HepG2 (cell line): ENCODE data around the gene SLC4A5. TPM values are rescaled to one million over a fixed set of nuclear protein-coding genes. Genes with fewer than 3 reads are reported as not detected.

Experiments used
- ATAC-seq: fragments of 200-7000 bp; cut with Tn5 transposase; 3 replicates; pipeline ENCODE4 v1.9.1; 2020; ENCODE audit warnings: mild to moderate bottlenecking, moderate library complexity
- BruUV-seq: library from RNA; stranded (reverse); fragments of 400-500 nt; replicated peaks from 2 replicates; lab custom pipeline; 2021; lab: Mats Ljungman, UMichigan
- CTCF ChIA-PET: fragments of 300-600 bp; formaldehyde crosslinking; extraction: SDS; loops from one replicate; lab custom pipeline; 2021; ENCODE audit warnings: low total read pairs, inconsistent platforms, low intra/inter-chr PET ratio; lab: Yijun Ruan, JAX
- POLR2A ChIA-PET: fragments of 350-600 bp; sonication (Branson Sonifier 250); formaldehyde crosslinking; loops from one replicate; lab custom pipeline; 2020; ENCODE audit warnings: antibody characterized with exemption, inconsistent platforms; lab: Yijun Ruan, JAX
- DNase-seq: peaks from one replicate; pipeline ENCODE4 v3.0.0-alpha.2; 2015; ENCODE audit warnings: low spot score
- FAIRE-seq: peaks from 3 replicates; lab custom pipeline; 2011; peaks lifted over from hg19 to GRCh38; lab: Jason Lieb, UNC
- H2AFZ ChIP-seq: one replicate; pipeline ENCODE4 v1.6.1; 2011; ENCODE audit warnings: low read length, inconsistent platforms
- H3K27ac ChIP-seq: fragments of 300-600 bp; 3 replicates; pipeline ENCODE4 v1.8.0; 2011; ENCODE audit warnings: mixed run types, mild to moderate bottlenecking, mixed read lengths, low read length, inconsistent platforms; ENCODE audit not compliant: insufficient read depth; ENCODE audit errors: extremely low read length
- H3K27me3 ChIP-seq, 2 experiments: fragments of 200-600 bp in 1 of 2; 2 replicates in 1 of 2; 3 replicates in 1 of 2; pipeline versions ENCODE4 v1.6.0 to v1.8.0; 2011; ENCODE audit warnings: low read length in 2 of 2, mild to moderate bottlenecking in 2 of 2, moderate library complexity in 2 of 2, inconsistent platforms in 1 of 2; ENCODE audit not compliant: insufficient read depth in 2 of 2, control insufficient read depth in 1 of 2
- H3K36me3 ChIP-seq, 2 experiments: fragments of 200-600 bp in 1 of 2; replicated peaks in 1 of 2; 2 replicates in 1 of 2; 3 replicates in 1 of 2; pipeline versions ENCODE4 v1.5.1 to v1.8.0; 2011; ENCODE audit warnings: low read length in 2 of 2, inconsistent platforms in 1 of 2; ENCODE audit not compliant: insufficient read depth in 2 of 2, control insufficient read depth in 1 of 2
- H3K4me1 ChIP-seq: 2 replicates; pipeline ENCODE4 v1.5.1; 2012; ENCODE audit warnings: low read length, inconsistent platforms; ENCODE audit not compliant: insufficient read depth
- H3K4me2 ChIP-seq: 2 replicates; pipeline ENCODE4 v1.6.0; 2011; ENCODE audit warnings: low read depth, low read length, inconsistent platforms
- H3K4me3 ChIP-seq, 3 experiments: fragments of 200-600 bp in 1 of 3; sonication (generic), shearing (Covaris generic) in 1 of 3; replicated peaks in 1 of 3; 2 replicates each; pipeline ENCODE4 v1.5.1; 2011 to 2016; ENCODE audit warnings: low read length in 3 of 3, inconsistent platforms in 2 of 3, low read depth in 2 of 3, mild to moderate bottlenecking in 2 of 3, control low read depth in 1 of 3, mixed read lengths in 1 of 3; ENCODE audit not compliant: insufficient read depth in 1 of 3
- H3K79me2 ChIP-seq: one replicate; pipeline ENCODE4 v1.6.1; 2011; ENCODE audit warnings: low read length, inconsistent platforms; ENCODE audit not compliant: insufficient read depth
- H3K9ac ChIP-seq: 2 replicates; pipeline ENCODE4 v1.6.0; 2011; ENCODE audit warnings: mild to moderate bottlenecking, low read depth, low read length, inconsistent platforms; ENCODE audit not compliant: insufficient read depth
- H3K9me3 ChIP-seq: 2 replicates; pipeline ENCODE4 v1.5.1; 2012; ENCODE audit warnings: mild to moderate bottlenecking, low read length
- H4K20me1 ChIP-seq: 2 replicates; pipeline ENCODE4 v1.6.0; 2011; ENCODE audit warnings: inconsistent platforms, mild to moderate bottlenecking, low read length, moderate library complexity; ENCODE audit not compliant: insufficient read depth
- FOXK1 ChIP-seq: sonication (generic); formaldehyde crosslinking; IDR thresholded peaks from 2 replicates; pipeline ENCODE4 v1.4.0; 2020; ENCODE audit warnings: low read depth, missing genetic modification reagents, borderline replicate concordance
- RAD21 ChIP-seq: fragments of 450-650 bp; formaldehyde crosslinking; IDR thresholded peaks from 2 replicates; pipeline ENCODE4 v1.5.0; 2020; ENCODE audit warnings: mild to moderate bottlenecking
- RXRA ChIP-seq: sonication (generic); formaldehyde crosslinking; IDR thresholded peaks from 2 replicates; pipeline ENCODE4 v1.5.1; 2020; ENCODE audit warnings: missing genetic modification reagents
- RXRB ChIP-seq: IDR thresholded peaks from 2 replicates; pipeline ENCODE4 v1.6.1; 2016; ENCODE audit warnings: borderline replicate concordance, missing genetic modification reagents, missing compliant biosample characterization
- SALL1 ChIP-seq: sonication (generic); formaldehyde crosslinking; IDR thresholded peaks from 2 replicates; pipeline ENCODE4 v1.8.0; 2022; ENCODE audit warnings: mild to moderate bottlenecking, missing genetic modification reagents
- SAP130 ChIP-seq: IDR thresholded peaks from 2 replicates; pipeline ENCODE4 v1.6.1; 2016; ENCODE audit warnings: low read depth
- ZNF792 ChIP-seq: IDR thresholded peaks from 2 replicates; pipeline ENCODE4 v1.6.1; 2016
- WGBS: methylation state at CpG from one replicate; pipeline ENCODE4 v1.1.6; 2017; ENCODE audit warnings: low lambda C conversion rate; 5-methylcytosine and 5-hydroxymethylcytosine counted together
- in situ Hi-C: cut with HindIII; loops from 2 replicates; pipeline ENCODE4 v1.10.0; 2017; ENCODE audit warnings: low pct_unique_long_range_greater_than_20kb; ENCODE audit not compliant: extremely low pct_ligation_motif_present
- intact Hi-C: fragments of 100-400 bp; cut with micrococcal nuclease; formaldehyde crosslinking; loops from one replicate; pipeline ENCODE4 v1.10.0; 2022; ENCODE audit not compliant: unreplicated experiment
- polyA plus RNA-seq, 8 experiments: library from polyadenylated mRNA; depleted of rRNA in 3 of 8; stranded (reverse) in 7 of 8; unstranded in 1 of 8; fragments of >200 nt; fragmentation: Illumina TruSeq in 4 of 8; extraction: Trizol in 4 of 8; gene quantifications; 2 replicates each; pipeline versions ENCODE4 v1.2.1 to v1.2.3, GENCODE V29; 2011 to 2016; ENCODE audit warnings: low read depth in 4 of 8, missing spikeins in 1 of 8, mixed read lengths in 1 of 8; ENCODE audit not compliant: insufficient read depth in 1 of 8
- total RNA-seq, 5 experiments: library from RNA; depleted of rRNA; stranded (reverse); fragments of >200 nt; fragmentation: Illumina TruSeq; extraction: Trizol; gene quantifications; 2 replicates each; pipeline ENCODE4 v1.2.3, GENCODE V29; 2016; ENCODE audit warnings: low read depth in 1 of 5
- TF ChIP-seq, protein P1 (sequence below): sonication (generic); formaldehyde crosslinking; IDR thresholded peaks from 2 replicates; pipeline ENCODE4 v1.5.1; 2020; ENCODE audit warnings: mild to moderate bottlenecking, missing genetic modification reagents, borderline replicate concordance
- TF ChIP-seq, protein P2 (sequence below): sonication (generic); formaldehyde crosslinking; IDR thresholded peaks from 2 replicates; pipeline ENCODE4 v1.5.1; 2020; ENCODE audit warnings: mild to moderate bottlenecking, missing genetic modification reagents, moderate library complexity
- TF ChIP-seq, protein P3 (sequence below): IDR thresholded peaks from 2 replicates; pipeline ENCODE4 v1.4.0; 2020; ENCODE audit warnings: mild to moderate bottlenecking, missing genetic modification reagents
- TF ChIP-seq, protein P4 (sequence below): sonication (generic); formaldehyde crosslinking; IDR thresholded peaks from 2 replicates; pipeline ENCODE4 v1.5.0; 2020; ENCODE audit warnings: missing genetic modification reagents

Gene SLC4A5
- total and polyA plus RNA-seq, 2 of the 13 experiments (the other 11 are each of a cell fraction or from before 2014, with no cell fraction given): 0.50 TPM; not detected in 1

DNA sequence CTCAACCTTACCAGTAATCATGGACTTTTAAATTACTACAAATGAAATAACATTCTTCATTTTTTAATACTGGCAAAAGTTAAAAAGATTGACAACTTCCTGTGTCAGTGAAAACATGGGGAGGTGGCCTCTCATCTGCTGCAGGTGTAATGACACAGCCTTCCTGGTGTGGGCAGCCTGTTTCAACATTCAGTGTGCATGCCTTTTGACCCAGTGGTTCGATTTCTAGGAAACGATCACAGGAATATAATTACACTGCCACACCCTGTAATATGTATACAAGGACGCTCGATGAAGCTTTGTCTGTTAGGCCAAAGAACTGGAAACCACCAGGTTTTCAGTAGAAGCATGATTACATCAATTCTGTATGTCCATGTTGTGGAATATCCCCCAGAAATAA is 76.1 kb downstream of the SLC4A5 start:
- CTCF ChIA-PET: interaction anchor here (2.1 kb wide), 1 partner anchor 68 kb away, joined by 7 read pairs; no protein-coding TSS in a partner anchor
- peak overlapping the region; percentile 10; the same call in 1 of the 2 replicates for H3K4me2 ChIP-seq
- H3K4me1 ChIP-seq: peaks cover 6% of the 10 kb centered on the region
- BruUV-seq: no TSS peak
- H2AFZ ChIP-seq: no peak overlapping the region
- no peaks in the 10 kb centered on the region for H3K79me2 ChIP-seq
- H3K9me3 ChIP-seq: no peaks in the 10 kb centered on the region
- H3K27me3 ChIP-seq: peaks cover 0 to 2% of the 10 kb centered on the region in 2 experiments; a peak in 3 of 5 replicates
- FAIRE-seq (peak; percentile 87), DNase-seq (peak; percentile 57), ATAC-seq (peak; percentile 91)
- H3K9ac ChIP-seq: no peak overlapping the region
- H3K27ac ChIP-seq: no peak overlapping the region
- intact Hi-C loops (loop anchor here (1.0 to 5.0 kb wide), 2 partner anchors 67 to 125 kb away; no protein-coding TSS in a partner anchor), in situ Hi-C loops (no loop called here)
- no peaks in the 10 kb centered on the region for H3K36me3 ChIP-seq
- H4K20me1 ChIP-seq: no peaks in the 10 kb centered on the region
- no peak overlapping the region for H3K4me3 ChIP-seq
- POLR2A ChIA-PET: interaction anchor here (1.2 kb wide), 1 partner anchor 262 kb away, joined by 3 read pairs; the partner anchor contains the start of genes AUP1 and HTRA2
- WGBS: 1% methylated on average over 4 of the region's 4 CpGs
- TF ChIP-seq, protein P1, sequence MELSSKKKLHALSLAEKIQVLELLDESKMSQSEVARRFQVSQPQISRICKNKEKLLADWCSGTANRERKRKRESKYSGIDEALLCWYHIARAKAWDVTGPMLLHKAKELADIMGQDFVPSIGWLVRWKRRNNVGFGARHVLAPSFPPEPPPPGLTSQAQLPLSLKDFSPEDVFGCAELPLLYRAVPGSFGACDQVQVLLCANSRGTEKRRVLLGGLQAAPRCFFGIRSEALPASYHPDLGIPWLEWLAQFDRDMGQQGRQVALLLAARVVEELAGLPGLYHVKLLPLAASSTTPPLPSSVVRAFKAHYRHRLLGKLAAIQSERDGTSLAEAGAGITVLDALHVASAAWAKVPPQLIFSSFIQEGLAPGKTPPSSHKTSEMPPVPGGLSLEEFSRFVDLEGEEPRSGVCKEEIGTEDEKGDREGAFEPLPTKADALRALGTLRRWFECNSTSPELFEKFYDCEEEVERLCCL: no peak
- peak; percentile 37; the same call in 1 of the 2 replicates for TF ChIP-seq SAP130 (CRISPR knock-in tag)
- TF ChIP-seq RXRA (CRISPR knock-in tag): peak; percentile 64; the same call in 1 of the 2 replicates
- peak; percentile 49; the same call in 1 of the 2 replicates for TF ChIP-seq SALL1 (CRISPR knock-in tag)
- TF ChIP-seq RXRB (CRISPR knock-in tag): peak; percentile 92
- TF ChIP-seq ZNF792 (CRISPR knock-in tag): no peak
- peak; percentile 49; the same call in 1 of the 2 replicates for TF ChIP-seq FOXK1 (CRISPR knock-in tag)
- TF ChIP-seq, protein P2, sequence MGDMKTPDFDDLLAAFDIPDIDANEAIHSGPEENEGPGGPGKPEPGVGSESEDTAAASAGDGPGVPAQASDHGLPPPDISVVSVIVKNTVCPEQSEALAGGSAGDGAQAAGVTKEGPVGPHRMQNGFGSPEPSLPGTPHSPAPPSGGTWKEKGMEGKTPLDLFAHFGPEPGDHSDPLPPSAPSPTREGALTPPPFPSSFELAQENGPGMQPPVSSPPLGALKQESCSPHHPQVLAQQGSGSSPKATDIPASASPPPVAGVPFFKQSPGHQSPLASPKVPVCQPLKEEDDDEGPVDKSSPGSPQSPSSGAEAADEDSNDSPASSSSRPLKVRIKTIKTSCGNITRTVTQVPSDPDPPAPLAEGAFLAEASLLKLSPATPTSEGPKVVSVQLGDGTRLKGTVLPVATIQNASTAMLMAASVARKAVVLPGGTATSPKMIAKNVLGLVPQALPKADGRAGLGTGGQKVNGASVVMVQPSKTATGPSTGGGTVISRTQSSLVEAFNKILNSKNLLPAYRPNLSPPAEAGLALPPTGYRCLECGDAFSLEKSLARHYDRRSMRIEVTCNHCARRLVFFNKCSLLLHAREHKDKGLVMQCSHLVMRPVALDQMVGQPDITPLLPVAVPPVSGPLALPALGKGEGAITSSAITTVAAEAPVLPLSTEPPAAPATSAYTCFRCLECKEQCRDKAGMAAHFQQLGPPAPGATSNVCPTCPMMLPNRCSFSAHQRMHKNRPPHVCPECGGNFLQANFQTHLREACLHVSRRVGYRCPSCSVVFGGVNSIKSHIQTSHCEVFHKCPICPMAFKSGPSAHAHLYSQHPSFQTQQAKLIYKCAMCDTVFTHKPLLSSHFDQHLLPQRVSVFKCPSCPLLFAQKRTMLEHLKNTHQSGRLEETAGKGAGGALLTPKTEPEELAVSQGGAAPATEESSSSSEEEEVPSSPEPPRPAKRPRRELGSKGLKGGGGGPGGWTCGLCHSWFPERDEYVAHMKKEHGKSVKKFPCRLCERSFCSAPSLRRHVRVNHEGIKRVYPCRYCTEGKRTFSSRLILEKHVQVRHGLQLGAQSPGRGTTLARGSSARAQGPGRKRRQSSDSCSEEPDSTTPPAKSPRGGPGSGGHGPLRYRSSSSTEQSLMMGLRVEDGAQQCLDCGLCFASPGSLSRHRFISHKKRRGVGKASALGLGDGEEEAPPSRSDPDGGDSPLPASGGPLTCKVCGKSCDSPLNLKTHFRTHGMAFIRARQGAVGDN: no peak
- TF ChIP-seq RAD21 (CRISPR knock-in tag): 0 out of 2 replicates have a peak, but pooled peaks have one; percentile 26
- TF ChIP-seq, protein P3, sequence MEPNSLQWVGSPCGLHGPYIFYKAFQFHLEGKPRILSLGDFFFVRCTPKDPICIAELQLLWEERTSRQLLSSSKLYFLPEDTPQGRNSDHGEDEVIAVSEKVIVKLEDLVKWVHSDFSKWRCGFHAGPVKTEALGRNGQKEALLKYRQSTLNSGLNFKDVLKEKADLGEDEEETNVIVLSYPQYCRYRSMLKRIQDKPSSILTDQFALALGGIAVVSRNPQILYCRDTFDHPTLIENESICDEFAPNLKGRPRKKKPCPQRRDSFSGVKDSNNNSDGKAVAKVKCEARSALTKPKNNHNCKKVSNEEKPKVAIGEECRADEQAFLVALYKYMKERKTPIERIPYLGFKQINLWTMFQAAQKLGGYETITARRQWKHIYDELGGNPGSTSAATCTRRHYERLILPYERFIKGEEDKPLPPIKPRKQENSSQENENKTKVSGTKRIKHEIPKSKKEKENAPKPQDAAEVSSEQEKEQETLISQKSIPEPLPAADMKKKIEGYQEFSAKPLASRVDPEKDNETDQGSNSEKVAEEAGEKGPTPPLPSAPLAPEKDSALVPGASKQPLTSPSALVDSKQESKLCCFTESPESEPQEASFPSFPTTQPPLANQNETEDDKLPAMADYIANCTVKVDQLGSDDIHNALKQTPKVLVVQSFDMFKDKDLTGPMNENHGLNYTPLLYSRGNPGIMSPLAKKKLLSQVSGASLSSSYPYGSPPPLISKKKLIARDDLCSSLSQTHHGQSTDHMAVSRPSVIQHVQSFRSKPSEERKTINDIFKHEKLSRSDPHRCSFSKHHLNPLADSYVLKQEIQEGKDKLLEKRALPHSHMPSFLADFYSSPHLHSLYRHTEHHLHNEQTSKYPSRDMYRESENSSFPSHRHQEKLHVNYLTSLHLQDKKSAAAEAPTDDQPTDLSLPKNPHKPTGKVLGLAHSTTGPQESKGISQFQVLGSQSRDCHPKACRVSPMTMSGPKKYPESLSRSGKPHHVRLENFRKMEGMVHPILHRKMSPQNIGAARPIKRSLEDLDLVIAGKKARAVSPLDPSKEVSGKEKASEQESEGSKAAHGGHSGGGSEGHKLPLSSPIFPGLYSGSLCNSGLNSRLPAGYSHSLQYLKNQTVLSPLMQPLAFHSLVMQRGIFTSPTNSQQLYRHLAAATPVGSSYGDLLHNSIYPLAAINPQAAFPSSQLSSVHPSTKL (CRISPR knock-in tag): 0 out of 2 replicates have a peak, but pooled peaks have one; percentile 40
- TF ChIP-seq, protein P4, sequence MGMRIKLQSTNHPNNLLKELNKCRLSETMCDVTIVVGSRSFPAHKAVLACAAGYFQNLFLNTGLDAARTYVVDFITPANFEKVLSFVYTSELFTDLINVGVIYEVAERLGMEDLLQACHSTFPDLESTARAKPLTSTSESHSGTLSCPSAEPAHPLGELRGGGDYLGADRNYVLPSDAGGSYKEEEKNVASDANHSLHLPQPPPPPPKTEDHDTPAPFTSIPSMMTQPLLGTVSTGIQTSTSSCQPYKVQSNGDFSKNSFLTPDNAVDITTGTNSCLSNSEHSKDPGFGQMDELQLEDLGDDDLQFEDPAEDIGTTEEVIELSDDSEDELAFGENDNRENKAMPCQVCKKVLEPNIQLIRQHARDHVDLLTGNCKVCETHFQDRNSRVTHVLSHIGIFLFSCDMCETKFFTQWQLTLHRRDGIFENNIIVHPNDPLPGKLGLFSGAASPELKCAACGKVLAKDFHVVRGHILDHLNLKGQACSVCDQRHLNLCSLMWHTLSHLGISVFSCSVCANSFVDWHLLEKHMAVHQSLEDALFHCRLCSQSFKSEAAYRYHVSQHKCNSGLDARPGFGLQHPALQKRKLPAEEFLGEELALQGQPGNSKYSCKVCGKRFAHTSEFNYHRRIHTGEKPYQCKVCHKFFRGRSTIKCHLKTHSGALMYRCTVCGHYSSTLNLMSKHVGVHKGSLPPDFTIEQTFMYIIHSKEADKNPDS: no peak
